Pancreas (tissue), 10 donors: ENCODE measurements around the gene CRABP2. TPM values are rescaled to one million over a fixed set of nuclear protein-coding genes. Genes with fewer than 3 reads are reported as not detected.
A peak's percentile ranks its signal among the peaks of the same experiment; 100 is the strongest.

Source experiments
- ATAC-seq, 4 donors: fragments of 200-7000 bp; cut with Tn5 transposase; one replicate each; pipeline versions ENCODE4 v1.8.0 to v1.9.1; 2020; ENCODE audit warnings: mild to moderate bottlenecking in 4 of 4, moderate library complexity in 4 of 4
- DNase-seq, 6 donors: peaks; one replicate each; pipeline ENCODE4 v3.0.0-alpha.2; 2020
- FAIRE-seq: peaks from 2 replicates; lab custom pipeline; 2012; peaks lifted over from hg19 to GRCh38; lab: Jason Lieb, UNC
- H3K27ac ChIP-seq, 4 donors: fragments of 200-600 bp; sonication (generic); 1 replicate in 3 of 4; 2 replicates in 1 of 4; pipeline versions ENCODE4 v1.5.0 to v1.8.0; 2020
- H3K27me3 ChIP-seq, 4 donors: fragments of 200-600 bp; one replicate each; pipeline ENCODE4 v1.8.0; 2021
- H3K36me3 ChIP-seq, 3 donors: fragments of 200-600 bp; sonication (generic) in 1 of 3; one replicate each; pipeline versions ENCODE4 v1.5.0 to v1.8.0; 2020 to 2021
- H3K4me1 ChIP-seq, 3 donors: fragments of 200-600 bp; one replicate each; pipeline ENCODE4 v1.8.0; 2021
- H3K4me3 ChIP-seq, 4 donors: fragments of 200-600 bp; sonication (generic) in 2 of 4; one replicate each; pipeline versions ENCODE4 v1.5.0 to v1.8.0; 2020 to 2021
- H3K9me3 ChIP-seq, 4 donors: fragments of 200-600 bp; one replicate each; pipeline ENCODE4 v1.8.0; 2021
- WGBS, 2 donors: extraction: QIAGEN DNeasy Blood & Tissue Kit; methylation state at CpG; one replicate each; pipeline ENCODE4 v1.1.7; 2013; 5-methylcytosine and 5-hydroxymethylcytosine counted together
- intact Hi-C, 3 donors: fragments of 100-400 bp; cut with DNase I; formaldehyde crosslinking; loops; one replicate each; pipeline versions ENCODE4 v1.11.1 to v1.14.2; 2022
- polyA plus RNA-seq, 2 donors: library from polyadenylated mRNA; stranded (reverse); fragments of 200-250 nt; gene quantifications; one replicate each; pipeline ENCODE4 v1.2.3, GENCODE V29; 2013
- total RNA-seq, 6 donors: library from RNA; stranded (reverse); fragmentation: NEBNext Ultra II Directional in 4 of 6; extraction: Animal tissue kit (Norgen Biotek cat#: 25700) in 4 of 6; gene quantifications; one replicate each; pipeline versions ENCODE4 v1.2.1 to v1.2.4, GENCODE V29; 2021 to 2023
- TF ChIP-seq, protein P1 (sequence below), 4 donors: fragments of 200-600 bp; sonication (generic) in 3 of 4; IDR thresholded peaks; one replicate each; pipeline versions ENCODE4 v1.5.0 to v1.8.0; 2021; ENCODE audit warnings: antibody characterized with exemption in 4 of 4
- donor health status: healthy with polysubstance abuse.
- donor health status: DM: no; HTN: no; CAD: no; lungs with moderate emphysema.
- donor health status: DM: no; HTN: no; CAD: no.
- donor health status: control.
- donor health status: control.
- donor health status: Bipolar disorder and iron deficiency.
- donor health status: DM: yes; HTN: yes; CAD: no.
- donor health status: DM: no; HTN: no; CAD: no.
- donor health status: DM: no; HTN: no; CAD: no.
- donor health status: DM: yes; HTN: yes; CAD: no.

The CRABP2 gene
- total and polyA plus RNA-seq, 8 donors: 0.38 to 5.0 (median 2.4) TPM

DNA sequence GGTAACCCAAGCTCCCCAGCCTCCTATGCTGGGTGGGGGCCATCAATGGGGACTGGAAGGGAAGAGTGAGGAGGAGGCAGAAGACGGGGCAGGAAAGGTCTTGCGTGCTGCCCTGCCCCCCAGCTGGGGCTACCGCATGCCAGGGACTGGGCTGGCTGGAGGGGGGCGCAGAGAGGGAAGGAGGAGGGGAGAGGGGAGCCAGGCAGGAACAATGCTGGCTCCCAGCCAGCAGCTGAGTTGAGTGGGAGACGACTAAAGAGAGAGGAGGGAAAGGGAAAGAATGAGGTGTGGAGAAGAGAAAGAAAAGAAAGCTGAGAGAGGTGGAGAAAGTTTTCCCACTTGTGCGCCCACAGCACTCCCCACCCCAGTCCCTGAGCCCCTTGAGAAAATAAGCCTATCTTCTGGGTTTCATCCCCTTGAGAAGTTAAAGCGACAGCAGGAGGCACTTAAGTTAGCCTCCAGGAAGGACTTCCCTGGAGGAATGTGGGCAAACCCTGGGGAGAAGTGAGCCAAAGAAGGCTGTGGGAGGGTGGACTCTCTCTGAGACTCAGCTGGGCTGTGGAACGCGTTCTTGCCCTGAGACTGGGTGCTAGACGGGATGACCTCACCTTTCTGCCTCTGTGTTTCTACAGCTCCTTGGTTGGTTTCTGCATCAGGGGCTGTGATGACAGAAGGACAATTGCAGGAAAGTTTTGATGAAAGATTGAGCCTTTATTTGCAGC is 15.3 kb downstream of the CRABP2 start:
- intact Hi-C loops: loop anchor here in 2 of 3 donors (5.0 kb wide), 1 partner anchor 37 kb away; the partner anchor contains the start of genes ISG20L2 (in 2 of the 2) and METTL25B (in 2 of the 2)
- Histone ChIP-seq H3K27ac (no peak overlapping the region), H3K9me3 (no peaks in the 10 kb centered on the region), H3K27me3 (no peaks in the 10 kb centered on the region), H3K36me3 (no peaks in the 10 kb centered on the region), H3K4me3 (no peak overlapping the region), H3K4me1 (peaks cover 5 to 12% (median 9%) of the 10 kb centered on the region in 3 donors)
- 23 to 26% methylated on average over 10 of the region's 10 CpGs for WGBS, 2 donors
- no peak for ATAC-seq
- DNase-seq: peak in 1 of 6 donors; percentile 58
- TF ChIP-seq, protein P1, sequence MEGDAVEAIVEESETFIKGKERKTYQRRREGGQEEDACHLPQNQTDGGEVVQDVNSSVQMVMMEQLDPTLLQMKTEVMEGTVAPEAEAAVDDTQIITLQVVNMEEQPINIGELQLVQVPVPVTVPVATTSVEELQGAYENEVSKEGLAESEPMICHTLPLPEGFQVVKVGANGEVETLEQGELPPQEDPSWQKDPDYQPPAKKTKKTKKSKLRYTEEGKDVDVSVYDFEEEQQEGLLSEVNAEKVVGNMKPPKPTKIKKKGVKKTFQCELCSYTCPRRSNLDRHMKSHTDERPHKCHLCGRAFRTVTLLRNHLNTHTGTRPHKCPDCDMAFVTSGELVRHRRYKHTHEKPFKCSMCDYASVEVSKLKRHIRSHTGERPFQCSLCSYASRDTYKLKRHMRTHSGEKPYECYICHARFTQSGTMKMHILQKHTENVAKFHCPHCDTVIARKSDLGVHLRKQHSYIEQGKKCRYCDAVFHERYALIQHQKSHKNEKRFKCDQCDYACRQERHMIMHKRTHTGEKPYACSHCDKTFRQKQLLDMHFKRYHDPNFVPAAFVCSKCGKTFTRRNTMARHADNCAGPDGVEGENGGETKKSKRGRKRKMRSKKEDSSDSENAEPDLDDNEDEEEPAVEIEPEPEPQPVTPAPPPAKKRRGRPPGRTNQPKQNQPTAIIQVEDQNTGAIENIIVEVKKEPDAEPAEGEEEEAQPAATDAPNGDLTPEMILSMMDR (IDR thresholded peaks at IDR 0.05): no peak
- FAIRE-seq: no peak

DNA sequence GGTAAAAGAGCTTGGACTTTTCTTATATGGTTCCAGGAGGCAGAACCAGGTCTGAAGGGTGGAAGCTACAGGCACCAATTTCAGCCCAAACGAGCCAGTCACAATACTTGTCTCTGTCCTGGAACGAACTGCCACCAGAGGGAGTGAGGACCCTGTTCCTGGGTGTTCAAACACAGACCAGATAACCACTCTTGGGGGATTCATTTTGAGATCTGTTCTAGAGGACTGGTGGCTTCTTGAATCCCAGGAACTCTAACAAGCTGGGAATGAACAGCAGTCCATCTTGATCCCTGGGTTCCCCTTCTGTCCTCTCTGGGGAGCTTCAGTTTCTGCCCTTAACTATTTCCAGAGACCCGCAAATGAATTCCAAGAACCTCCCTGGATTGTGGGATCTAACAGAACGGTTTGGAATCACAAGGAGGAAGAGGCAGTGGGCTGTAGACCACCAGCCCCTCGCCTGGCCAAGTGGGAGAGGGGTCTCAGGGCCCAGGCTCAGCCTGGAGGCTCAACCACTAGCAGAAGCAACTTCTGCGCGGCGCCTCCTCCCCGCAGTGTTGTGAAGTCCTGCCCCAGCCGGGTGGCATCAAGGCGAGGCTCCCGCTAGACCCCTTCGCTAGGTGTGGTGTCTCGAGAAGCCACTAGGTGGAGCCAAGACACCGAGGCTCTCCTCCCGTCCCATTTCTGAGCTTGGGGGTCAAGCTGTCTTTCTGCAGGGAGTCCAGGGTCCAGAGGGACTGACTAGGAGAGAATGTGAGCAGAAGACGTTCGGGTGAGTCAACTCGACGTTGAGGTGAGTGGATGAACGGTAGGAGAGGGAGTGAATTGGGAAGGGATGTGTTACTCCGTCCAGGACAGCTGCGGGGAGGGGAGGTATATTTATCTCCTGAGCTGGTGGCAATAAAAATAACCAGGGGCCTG is 16.1 kb downstream of the CRABP2 start:
- Histone ChIP-seq H3K27ac (no peak overlapping the region), H3K36me3 (no peaks in the 10 kb centered on the region), H3K9me3 (no peaks in the 10 kb centered on the region), H3K4me1 (peaks cover 5 to 12% (median 9%) of the 10 kb centered on the region in 3 donors), H3K27me3 (no peaks in the 10 kb centered on the region), H3K4me3 (no peak overlapping the region)
- DNase-seq: peak; percentile 46 to 88 (median 82)
- ATAC-seq: peak; percentile 69 to 90 (median 90)
- FAIRE-seq: no peak
- WGBS, 2 donors: 1% methylated on average over 23 of the region's 23 CpGs
- intact Hi-C loops: no loop called here
- TF ChIP-seq, protein P1 (IDR thresholded peaks at IDR 0.05): peak; percentile 85 to 94 (median 89)

DNA sequence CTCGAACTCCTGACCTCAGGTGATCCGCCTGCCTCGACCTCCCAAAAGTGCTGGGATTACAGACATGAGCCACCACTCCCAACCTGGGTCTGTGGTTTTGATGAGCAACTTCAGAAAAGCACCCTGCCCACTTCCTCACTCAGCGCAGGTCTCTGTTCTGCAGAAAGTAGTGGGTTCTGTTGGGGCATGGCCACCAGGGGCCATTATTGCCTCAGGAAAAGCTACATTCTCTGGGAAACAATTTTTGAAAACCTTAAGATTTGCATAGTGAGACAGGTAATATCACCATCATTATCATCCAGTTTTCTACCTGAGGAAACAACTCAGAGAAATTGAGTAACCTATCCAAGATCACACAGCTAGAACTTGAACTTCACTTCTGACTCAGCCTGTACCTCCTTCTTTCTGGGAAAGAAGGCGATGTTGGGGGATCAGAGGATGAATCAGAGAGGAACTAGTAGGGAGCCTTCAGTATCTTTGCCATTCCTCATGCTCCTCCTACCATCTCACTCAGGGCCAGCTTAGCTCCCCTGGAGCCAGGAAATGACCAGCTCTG is 21.1 kb downstream of the CRABP2 start:
- DNase-seq: peak in 1 of 6 donors; percentile 6
- intact Hi-C loops: no loop called here
- no peak overlapping the region for H3K4me3 ChIP-seq
- TF ChIP-seq, protein P1 (IDR thresholded peaks at IDR 0.05): no peak
- WGBS, 2 donors: 47 to 66% methylated on average over 5 of the region's 5 CpGs
- H3K4me1 ChIP-seq: no peaks in the 10 kb centered on the region
- H3K27me3 ChIP-seq: peaks cover 0 to 6% (median 0%) of the 10 kb centered on the region in 4 donors
- no peaks in the 10 kb centered on the region for H3K36me3 ChIP-seq
- no peak for FAIRE-seq
- H3K9me3 ChIP-seq: no peaks in the 10 kb centered on the region
- no peak for ATAC-seq
- no peak overlapping the region for H3K27ac ChIP-seq

DNA sequence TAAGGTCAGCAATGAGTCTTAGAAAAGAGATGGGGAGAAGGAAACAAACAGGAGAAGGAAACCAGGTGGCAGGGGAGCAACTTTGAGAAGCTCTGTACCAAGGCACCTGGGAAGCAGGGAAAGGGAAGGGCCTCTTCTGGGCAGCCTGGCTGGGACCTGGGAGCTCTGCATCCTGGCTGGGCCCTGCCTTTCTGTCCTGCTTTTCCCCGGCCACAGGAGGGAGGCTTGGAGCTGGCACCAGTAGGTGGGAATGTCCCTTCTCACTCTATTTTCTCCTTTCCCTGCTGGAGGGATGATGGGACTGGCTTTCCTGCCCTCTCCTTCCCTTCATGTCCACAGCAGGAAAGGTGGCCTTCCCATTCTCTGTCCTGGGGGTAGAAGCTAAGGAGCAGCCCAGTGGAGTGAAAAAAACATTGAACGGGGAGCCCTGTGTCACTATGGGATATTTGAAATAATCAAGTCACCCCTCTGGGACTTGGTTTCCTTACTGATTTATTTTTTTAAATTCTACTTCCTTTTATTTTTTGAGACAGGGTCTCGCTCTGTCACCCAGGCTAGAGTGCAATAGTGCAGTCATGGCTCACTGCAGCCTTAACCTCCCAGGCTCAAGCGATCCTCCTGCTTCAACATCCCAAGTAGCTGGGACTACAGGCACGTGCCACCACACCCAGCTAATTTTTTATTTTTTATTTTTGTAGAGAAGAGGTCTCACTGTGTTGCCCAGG is 23.1 kb downstream of the CRABP2 start:
- no peaks in the 10 kb centered on the region for H3K36me3 ChIP-seq
- TF ChIP-seq, protein P1 (IDR thresholded peaks at IDR 0.05): no peak
- H3K4me3 ChIP-seq: no peak overlapping the region
- WGBS, 2 donors: 56 to 60% methylated on average over 5 of the region's 5 CpGs
- H3K9me3 ChIP-seq: no peaks in the 10 kb centered on the region
- peaks cover 0 to 16% (median 3%) of the 10 kb centered on the region in 4 donors for H3K27me3 ChIP-seq
- ATAC-seq (no peak), FAIRE-seq (no peak), DNase-seq (peak in 1 of 6 donors; percentile 23)
- intact Hi-C loops: no loop called here
- no peaks in the 10 kb centered on the region for H3K4me1 ChIP-seq
- no peak overlapping the region for H3K27ac ChIP-seq
